ENCODE data around the gene HIPK4.
"Not testable (repeated sequence)": the region's sequence is repeated elsewhere in the genome, so short reads cannot be mapped to it uniquely, and the experiment has no call there.

Gene HIPK4

GRCh38 chr19:40413291-40413845, 23.4 kb upstream of the HIPK4 start, which contains the start of gene PRX:
TSS of gene PRX (minus strand) at chr19:40413378. CDS start at chr19:40407932, 5,446 bp downstream.
- H3K36me3 ChIP-seq = no peaks in the 10 kb centered on the region
- H3K27me3 ChIP-seq = no peaks in the 10 kb centered on the region
- no peaks in the 10 kb centered on the region for H3K9me3 ChIP-seq
- no peak within 1 kb of the TSS for H3K4me3 ChIP-seq
- H3K27ac ChIP-seq = no peak within 1 kb of the TSS
- DNase-seq = no peak
- TF ChIP-seq CTCF (IDR thresholded peaks at IDR 0.05) = no peak
- peaks cover 0 to 16% (median 11%) of the 10 kb centered on the region in 4 donors for H3K4me1 ChIP-seq
- intact Hi-C loops (cut with DNase I; ENCODE audit: low total_unique reads) = no loop called here

DNA sequence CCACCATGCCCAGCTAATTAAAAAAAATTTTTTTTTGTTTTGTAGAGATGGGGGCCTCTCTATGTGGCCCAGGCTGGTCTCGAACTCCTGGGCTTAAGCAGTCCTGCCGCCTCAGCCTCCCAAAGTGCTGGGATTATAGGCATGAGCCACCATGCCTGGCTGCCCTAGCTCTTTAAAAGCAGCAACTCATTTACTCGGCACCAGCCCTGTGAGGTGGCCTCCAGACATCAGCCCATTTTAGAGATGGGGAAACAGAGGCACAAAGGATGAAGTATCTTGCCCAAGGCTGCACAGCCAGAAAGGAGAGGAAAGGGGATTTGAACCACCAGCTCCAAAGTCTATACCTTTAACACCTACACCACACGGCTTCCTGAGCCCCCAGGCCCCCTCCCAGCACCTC, 22.9 kb upstream of the HIPK4 start:
- Histone ChIP-seq H3K4me1 (peaks cover 0 to 16% (median 11%) of the 10 kb centered on the region in 4 donors), H3K4me3 (no peak overlapping the region), H3K27me3 (no peaks in the 10 kb centered on the region), H3K36me3 (no peaks in the 10 kb centered on the region), H3K27ac (no peak overlapping the region), H3K9me3 (no peaks in the 10 kb centered on the region)
- intact Hi-C loops (cut with DNase I; ENCODE audit: low total_unique reads) = no loop called here
- no peak for TF ChIP-seq CTCF (IDR thresholded peaks at IDR 0.05)
- no peak for DNase-seq

GRCh38 chr19:40411958-40412499, 22.0 kb upstream of the HIPK4 start:
- TF ChIP-seq CTCF (IDR thresholded peaks at IDR 0.05) = no peak
- DNase-seq = no peak
- Histone ChIP-seq H3K36me3 (no peaks in the 10 kb centered on the region), H3K4me1 (peaks cover 0 to 16% (median 11%) of the 10 kb centered on the region in 4 donors), H3K4me3 (no peak overlapping the region), H3K27me3 (no peaks in the 10 kb centered on the region), H3K27ac (peak overlapping the region in 1 of 2 donors; percentile 26), H3K9me3 (no peaks in the 10 kb centered on the region)
- intact Hi-C loops (cut with DNase I; ENCODE audit: low total_unique reads) = no loop called here

DNA sequence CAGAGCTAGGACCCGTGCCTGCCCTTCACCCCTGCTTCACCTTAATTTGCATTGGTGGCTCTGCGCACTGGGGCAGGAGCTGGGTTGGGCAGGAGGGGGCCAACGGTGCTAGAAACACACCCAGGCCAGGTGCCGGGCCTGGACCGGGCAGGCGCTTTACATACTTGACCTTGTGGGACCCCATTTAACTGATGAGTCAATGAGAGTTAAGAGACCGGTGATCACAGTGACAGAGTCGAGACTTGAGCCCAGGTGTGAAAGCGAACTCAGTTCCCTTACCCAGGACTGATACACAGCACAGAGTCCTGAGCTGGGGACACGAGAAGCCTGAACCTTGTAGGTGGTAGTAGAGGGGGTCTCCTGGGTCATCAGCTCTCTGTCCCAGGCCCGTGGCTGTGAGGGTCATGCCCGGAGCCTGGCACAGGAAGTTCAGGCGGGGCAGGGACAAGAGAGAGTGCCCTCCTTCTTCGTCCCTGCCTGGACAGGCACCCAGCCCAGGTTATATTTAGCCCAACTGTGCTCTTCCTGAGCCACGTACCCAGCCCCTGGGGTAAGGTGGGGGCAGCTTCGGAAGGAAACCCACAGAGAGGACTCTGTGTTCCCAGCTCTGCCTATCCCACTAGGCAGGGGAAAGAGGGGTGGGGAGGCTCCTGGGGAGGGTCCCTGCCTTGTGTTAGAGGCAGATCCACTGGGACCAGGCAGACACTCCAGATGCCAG, 21.3 kb upstream of the HIPK4 start:
- intact Hi-C loops (cut with DNase I; ENCODE audit: low total_unique reads) = no loop called here
- Histone ChIP-seq H3K9me3 (no peaks in the 10 kb centered on the region), H3K27ac (peak overlapping the region in 1 of 2 donors; percentile 26), H3K4me1 (peaks cover 0 to 16% (median 11%) of the 10 kb centered on the region in 4 donors), H3K36me3 (no peaks in the 10 kb centered on the region), H3K27me3 (no peaks in the 10 kb centered on the region), H3K4me3 (no peak overlapping the region)
- DNase-seq = no peak
- no peak for TF ChIP-seq CTCF (IDR thresholded peaks at IDR 0.05)

DNA sequence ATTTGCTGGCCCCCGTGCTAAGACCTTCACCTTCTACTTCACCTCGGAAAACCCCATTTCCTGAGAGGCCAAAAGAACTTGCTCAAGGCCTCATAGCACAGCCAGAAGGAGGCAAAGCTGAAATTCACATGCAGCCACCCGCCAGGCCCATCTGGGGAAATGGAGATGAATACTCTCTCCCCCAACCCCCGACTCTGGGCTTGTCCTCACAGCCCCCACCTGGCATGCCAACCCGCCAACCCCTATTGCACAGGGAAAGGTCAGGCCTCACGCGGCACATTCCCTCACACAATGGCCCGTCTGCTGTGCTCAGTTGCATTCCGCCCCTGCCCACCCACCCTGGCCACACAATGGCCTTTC, 20.0 kb upstream of the HIPK4 start:
- Histone ChIP-seq H3K4me3 (no peak overlapping the region), H3K27ac (no peak overlapping the region), H3K27me3 (no peaks in the 10 kb centered on the region), H3K36me3 (no peaks in the 10 kb centered on the region), H3K9me3 (no peaks in the 10 kb centered on the region), H3K4me1 (peaks cover 0 to 16% (median 13%) of the 10 kb centered on the region in 4 donors)
- no peak for TF ChIP-seq CTCF (IDR thresholded peaks at IDR 0.05)
- intact Hi-C loops (cut with DNase I; ENCODE audit: low total_unique reads) = no loop called here
- no peak for DNase-seq

- DNase-seq; H3K9me3 ChIP-seq; intact Hi-C loops (cut with DNase I; ENCODE audit: low total_unique reads); H3K36me3 ChIP-seq; H3K27ac ChIP-seq; H3K27me3 ChIP-seq; H3K4me3 ChIP-seq: not testable (repeated sequence)
- peaks cover 0 to 23% (median 11%) of the 10 kb centered on the region in 4 donors for H3K4me1 ChIP-seq
These were observed 18.6 kb upstream of the HIPK4 start for GRCh38 chr19:40408598-40408925.

Measured in tibial artery (tissue), 4 donors.